Measurements from ENCODE around the gene CAPN7.

GRCh38 chr3:15280853-15281532, 74.9 kb downstream of the CAPN7 start:
- no peak for TF ChIP-seq EZH2 (IDR thresholded peaks at IDR 0.05)
- no peak for TF ChIP-seq CTCF (IDR thresholded peaks at IDR 0.05 in 2 of 3, conservative IDR thresholded peaks at IDR 0.05 in 1 of 3; ENCODE audit: borderline replicate concordance in 1 of 3, insufficient read depth in 1 of 3, low read depth in 2 of 3, low read length in 2 of 3)
- TF ChIP-seq POLR2A (IDR thresholded peaks at IDR 0.05; ENCODE audit: borderline replicate concordance, extremely low read depth, insufficient read depth, insufficient read length): no peak
